Activated CD4-positive, alpha-beta T cell treated with anti-CD3 and anti-CD28 coated beads for 1 hour (primary cell): ENCODE results near the gene DMD.
"Not testable (repeated sequence)": the region's sequence is repeated elsewhere in the genome, so short reads cannot be mapped to it uniquely, and the experiment has no call there.

Experiments
- DNase-seq: peaks from one replicate; pipeline ENCODE4 v3.0.0-alpha.2; 2020

Gene DMD

DNA sequence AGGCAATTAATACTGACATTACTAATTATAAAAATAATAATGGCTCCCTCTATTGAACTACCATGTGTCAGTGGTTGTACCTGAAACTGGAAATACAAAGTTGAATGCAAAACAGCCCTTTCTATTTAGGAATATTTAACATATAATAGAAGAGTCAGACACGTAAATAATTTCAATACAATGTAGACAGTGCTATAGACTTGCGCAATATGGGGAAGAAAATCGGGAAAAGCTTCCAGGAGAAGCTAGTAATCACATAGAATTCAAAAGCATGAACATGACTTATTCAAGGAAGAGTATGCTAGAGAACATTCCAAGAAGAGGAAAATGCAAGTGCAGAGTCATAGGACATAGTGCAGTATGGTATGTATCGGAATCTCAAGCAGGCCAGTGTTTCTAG lies 1730.7 kb downstream of the DMD start:
- DNase-seq = no peak

- DNase-seq = no peak
Measured at GRCh38 chrX:31471229-31471628, 1740.1 kb downstream of the DMD start.

GRCh38 chrX:31470753-31471152 lies 1740.6 kb downstream of the DMD start:
- not testable (repeated sequence) for DNase-seq

GRCh38 chrX:31464306-31464915 lies 1746.9 kb downstream of the DMD start:
- no peak for DNase-seq

DNA sequence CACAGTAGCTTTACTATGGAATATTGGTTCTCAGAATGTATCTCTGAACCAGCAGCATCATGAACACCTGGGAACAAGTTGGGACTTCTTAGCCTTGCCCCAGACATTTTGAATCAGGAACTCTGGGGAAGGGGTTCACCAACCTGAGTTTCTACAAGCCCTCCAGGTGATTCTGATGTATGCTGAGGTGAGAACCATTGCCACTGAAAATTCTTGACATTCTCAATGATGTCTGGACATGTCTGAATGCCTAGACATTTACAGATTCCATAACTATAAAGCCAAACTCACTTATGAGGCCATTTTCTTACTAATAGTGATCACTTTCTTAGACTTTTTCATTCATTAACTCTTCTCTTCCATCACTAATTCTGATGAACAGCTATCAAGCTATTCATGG lies 1750.1 kb downstream of the DMD start:
- DNase-seq = no peak

DNA sequence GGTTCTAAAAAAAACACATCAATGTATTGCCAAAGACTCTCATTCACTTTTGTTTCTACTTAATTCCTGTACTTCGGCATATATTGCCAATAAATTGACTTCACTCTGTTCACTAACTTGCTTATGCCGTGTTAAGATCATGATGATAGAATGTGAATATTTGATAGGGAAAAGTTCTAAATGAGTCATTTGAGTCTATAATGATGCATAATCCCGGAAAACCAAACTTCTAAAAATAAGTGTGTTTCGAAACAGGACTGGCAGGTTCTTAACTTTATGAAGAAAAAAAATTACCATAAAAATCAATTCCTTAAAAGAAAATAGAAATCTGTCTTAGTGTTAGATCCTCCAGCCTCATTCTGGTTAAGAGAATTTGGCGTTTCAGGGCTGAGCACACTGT lies 1752.0 kb downstream of the DMD start:
- DNase-seq = no peak

DNA sequence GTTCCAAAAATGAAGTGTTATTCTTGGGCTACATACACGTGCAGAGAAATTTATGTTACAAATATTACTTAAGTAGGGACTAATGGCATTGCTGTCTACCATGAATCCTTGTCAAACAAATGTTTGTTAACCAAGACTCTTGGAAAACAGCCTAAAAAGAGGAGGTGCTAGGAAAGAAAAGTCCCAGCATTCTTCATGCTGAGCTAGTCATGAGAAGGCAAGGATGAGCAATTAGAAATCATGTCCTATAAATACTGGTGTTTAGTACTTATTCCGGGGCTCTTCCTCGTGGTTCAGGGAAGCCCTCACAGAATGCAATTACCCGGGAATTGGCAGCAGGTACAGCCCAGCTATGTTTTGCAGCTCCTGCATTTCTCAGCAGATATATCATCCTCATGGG lies 1761.4 kb downstream of the DMD start:
- DNase-seq = no peak

DNA sequence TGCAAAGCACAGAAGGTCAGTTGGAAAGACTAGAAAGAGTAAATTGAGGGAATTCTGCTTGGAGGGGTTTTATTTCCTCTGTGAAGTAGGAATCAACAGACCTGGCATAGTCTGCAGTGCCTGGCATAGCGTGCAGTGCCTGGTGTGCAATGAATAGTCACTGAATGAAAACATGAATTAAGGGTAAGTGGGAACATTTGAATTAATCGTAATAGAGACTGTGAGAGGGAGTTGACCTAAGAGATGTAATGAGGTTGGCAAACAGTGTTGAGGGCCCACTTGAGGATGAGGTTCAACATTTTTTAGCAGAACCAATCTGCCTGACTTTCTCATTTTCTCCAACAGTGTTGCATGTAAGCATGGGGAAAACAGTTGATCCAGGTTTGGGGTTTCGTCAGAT lies 1762.3 kb downstream of the DMD start:
- no peak for DNase-seq

GRCh38 chrX:31445542-31445941 lies 1765.8 kb downstream of the DMD start:
- no peak for DNase-seq

- no peak for DNase-seq
Measured at GRCh38 chrX:31443654-31444053, 1767.7 kb downstream of the DMD start.

DNA sequence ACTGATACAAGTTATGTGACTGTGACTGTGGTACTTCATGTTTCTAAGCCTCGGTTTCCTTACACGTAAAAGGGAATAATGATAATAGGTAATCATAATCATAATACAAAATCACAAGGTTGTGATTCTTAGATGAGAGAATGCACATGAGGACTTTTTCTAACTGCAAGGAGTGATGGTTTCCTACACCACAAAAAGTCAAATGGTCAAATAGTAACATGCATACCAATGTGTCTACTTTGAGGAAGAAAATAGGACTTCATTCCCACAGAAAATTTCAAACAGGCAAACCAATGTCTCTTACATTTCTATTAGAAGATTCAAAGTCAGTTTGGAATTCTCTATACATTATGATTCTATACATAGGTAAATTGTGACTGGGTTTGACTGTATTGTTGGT lies 1770.8 kb downstream of the DMD start:
- no peak for DNase-seq

DNA sequence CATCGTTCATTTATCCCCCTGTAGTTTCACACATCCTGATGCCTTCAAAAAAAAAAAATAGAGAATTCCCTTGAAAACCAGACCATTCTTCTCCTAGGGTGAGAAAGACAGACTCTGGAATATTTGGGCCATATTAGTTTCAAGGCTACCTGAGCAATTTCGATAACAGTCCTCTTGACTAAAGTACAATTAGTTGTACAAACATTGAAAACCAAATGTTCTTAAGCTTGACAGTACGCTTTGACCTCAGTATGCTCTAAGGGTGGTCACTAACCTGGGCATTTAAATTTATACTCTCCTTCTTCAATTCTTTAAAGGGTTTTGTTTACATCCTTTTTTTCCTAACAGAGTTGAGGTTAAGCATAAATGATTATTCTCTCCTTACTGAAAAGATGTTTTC lies 1774.9 kb downstream of the DMD start:
- DNase-seq = no peak

- DNase-seq = no peak
Measured at GRCh38 chrX:31435592-31435991, 1775.8 kb downstream of the DMD start.

- no peak for DNase-seq
Measured at GRCh38 chrX:31433856-31434255, 1777.5 kb downstream of the DMD start.

GRCh38 chrX:31429915-31430314 lies 1781.4 kb downstream of the DMD start:
- DNase-seq = no peak

GRCh38 chrX:31423609-31424189 lies 1787.7 kb downstream of the DMD start:
- DNase-seq = no peak

DNA sequence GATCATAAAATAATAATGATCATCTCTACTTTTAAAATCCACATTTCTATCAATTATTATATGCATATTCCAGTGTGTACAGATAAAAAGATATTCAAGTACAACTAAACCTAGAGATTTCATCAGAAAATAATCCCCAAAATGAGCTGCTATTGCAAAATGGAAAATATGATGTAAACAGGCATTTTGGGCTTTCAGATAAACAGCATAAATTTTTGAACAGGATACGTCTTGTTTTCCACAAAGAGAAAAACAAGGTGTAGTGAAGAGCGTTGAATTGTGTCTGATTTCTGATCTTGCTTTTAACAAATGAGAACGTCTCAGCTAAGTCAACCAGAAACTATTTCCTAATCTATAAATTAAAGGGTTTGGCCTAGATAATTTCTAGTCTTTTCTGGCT lies 1789.9 kb downstream of the DMD start:
- DNase-seq = no peak

DNA sequence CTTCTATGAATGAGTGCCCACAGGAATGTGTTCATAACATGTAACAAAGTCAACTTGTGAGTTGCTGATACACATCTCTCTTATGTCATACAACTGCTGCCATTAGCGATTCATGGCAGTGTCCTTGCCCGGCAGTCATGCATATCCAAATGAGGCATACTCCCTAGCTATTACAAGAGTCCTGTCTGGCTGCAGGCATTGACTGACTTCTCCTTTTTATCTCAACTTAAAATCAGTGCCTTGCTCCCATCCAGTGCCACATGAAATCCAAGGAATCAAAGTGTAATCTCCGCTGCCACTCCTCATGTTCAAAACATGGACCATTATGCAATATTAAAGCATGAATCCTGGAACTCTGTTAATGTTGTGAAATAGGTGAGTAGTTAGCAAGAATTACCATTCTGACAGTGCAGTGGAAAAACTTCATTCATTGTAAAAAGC lies 1790.6 kb downstream of the DMD start:
- DNase-seq = no peak

GRCh38 chrX:31420302-31420701 lies 1791.0 kb downstream of the DMD start:
- no peak for DNase-seq

DNA sequence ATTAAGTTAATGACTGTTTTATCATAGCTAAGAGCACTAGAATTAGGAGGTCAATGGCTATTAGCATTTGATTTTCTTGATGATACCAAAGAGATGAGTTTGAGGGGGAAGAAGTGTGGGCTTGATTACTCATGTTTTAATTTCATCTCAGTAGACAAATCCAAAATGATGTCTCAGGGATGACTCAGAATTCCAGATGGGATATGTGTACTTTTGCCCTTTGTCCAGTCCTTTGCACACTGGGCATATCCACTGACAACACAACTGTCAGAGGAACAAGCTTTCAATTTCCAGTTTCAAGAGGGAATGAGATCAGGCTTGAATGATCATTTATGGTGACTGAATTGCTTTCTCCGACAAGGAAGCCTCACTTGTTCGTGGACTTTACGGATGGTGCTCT lies 1814.2 kb downstream of the DMD start:
- no peak for DNase-seq

DNA sequence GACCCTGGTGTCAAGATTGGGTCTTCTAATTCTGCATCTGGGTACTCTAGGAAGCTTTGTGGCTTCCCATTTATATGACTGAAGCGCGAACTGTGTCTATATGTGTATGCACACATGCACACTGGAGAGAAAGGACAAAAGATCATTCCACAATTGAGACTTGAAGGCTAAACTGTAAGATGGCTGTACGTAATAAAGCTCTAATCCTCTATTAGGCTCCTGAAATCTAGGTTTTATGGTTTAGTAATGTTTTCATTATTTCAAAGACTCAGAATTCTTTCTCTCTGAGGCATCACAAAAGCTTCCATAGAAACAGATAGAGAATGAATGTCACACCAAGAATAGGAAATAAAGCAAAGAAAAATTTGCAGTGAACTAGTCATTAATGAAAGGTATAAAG lies 1818.8 kb downstream of the DMD start:
- DNase-seq = no peak

DNA sequence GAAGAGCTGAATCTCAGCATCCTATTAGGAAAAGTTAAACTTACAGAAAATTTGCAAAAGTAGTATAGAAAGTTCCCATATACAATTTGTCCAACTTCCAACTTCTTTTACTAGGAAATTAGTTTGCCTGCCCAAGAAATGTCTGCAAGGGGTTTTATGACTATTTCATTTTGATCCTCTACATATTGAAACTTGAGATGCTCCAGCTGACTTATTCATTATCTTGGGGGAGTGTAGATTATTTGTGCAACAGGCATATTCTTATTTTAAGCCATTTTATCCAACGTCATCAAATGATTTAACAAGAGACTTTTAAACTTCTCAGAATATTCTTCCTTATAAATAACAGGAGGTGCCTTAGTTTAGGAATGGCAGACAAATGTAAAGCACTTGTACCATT lies 1822.4 kb downstream of the DMD start:
- no peak for DNase-seq

DNA sequence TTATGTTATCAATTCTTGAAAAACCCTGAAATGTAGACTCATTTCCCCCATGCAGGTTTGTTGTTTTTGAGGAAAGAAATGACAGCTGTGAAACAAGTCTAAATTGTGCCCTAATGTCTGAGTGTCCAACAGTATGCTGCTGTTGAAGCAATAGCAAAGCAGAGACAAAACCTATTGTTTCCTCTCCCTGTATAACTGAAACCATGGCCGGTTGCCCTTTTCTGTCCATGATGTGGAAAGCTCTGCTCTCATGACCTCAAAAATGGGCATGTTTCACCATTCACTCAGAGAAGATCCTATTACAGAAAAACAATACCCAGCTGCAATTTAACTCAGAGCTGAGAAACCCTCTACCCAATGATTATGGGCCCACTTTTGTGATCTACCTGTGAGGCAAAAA lies 1826.9 kb downstream of the DMD start:
- no peak for DNase-seq

DNA sequence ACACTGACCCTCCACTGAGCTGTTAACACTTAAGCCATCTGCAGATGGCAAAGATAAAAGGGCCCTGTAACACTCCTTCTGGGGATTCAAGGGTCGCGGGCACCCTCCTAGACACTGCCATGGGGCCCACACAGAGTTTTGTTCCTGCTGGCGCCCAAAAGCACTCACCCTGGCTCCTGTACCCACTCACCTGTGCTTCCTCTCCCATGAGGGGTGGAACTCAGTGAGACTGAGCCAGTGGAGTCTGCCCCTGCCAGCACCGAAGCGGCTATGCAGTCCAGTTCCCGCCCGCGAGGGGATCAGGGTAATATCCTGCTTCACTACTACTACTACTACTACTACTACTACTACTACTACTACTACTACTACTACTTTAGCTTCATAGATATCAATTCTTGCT lies 1827.4 kb downstream of the DMD start:
- DNase-seq = no peak

GRCh38 chrX:31378973-31379372 lies 1832.4 kb downstream of the DMD start:
- not testable (repeated sequence) for DNase-seq
